HG03354 (cell line): ENCODE measurements around the gene CINP.
"Not testable (repeated sequence)": the region's sequence is repeated elsewhere in the genome, so short reads cannot be mapped to it uniquely, and the experiment has no call there.

Experiments
- ATAC-seq: cut with Tn5 transposase; IDR thresholded peaks from one replicate; pipeline ENCODE4 v1.9.1; 2021; ENCODE audit warnings: mild to moderate bottlenecking; ENCODE audit not compliant: unreplicated experiment, poor library complexity, severe bottlenecking

The CINP gene

DNA sequence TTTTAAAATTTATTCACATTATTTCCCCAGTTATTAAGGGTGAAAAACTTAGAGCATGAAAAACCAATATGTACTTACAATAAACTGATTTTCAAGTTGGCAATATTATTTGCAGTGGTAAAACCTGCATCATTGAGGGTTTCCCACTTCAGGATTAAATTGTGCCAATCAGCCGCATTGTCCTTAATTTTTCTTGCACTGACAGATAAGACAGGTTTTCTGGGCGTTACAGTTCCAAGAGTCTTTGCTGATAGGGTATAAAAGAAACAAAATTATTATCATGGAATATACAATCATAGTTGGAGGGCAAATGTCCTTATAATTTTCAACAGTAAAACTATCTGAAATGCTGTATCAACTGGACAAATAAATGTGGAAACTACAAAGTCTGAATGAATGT, 3.3 kb downstream of the CINP start:
- no peak for ATAC-seq

DNA sequence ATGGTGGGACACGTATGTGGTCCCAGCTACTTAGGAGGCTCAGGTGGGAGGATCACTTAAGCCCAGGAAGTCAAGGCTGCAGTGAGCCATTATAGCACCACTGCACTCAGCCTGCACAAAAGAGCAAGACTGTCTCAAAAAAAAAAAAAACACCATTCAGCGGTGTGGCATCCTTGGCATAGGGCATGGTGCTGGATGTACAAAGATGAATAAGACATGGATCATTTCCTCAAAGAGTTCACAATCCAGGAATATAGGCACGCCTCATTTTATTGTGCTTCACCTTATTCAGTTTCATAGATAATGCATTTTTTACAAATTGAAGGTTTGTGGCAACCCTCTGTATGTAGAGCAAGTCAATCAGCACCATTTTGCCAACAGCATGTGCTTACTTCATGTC, 6.4 kb downstream of the CINP start:
- ATAC-seq: no peak

DNA sequence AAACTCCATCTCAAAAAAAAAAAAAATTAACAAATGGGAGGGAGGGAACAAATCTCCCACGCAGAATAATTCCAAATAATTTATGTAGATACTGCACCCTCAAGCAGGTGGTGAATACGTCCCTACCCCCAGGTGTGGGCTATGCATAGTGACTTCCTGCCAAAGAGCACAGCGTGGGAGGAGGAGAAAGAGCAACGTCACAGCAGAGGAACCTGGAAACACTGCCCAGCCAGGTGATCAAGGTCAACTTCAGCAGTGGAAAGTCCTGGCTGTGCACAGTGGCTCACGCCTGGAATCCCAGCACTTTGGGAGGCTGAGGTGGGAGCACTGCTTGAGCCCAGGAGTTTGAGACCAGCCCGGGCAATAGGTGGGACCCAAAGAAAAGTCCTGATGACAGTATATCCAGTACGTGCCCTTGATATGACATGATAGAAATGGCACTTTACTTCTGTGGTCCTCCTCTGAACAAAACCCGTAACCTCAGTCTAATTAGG, 9.5 kb downstream of the CINP start:
- ATAC-seq: no peak

DNA sequence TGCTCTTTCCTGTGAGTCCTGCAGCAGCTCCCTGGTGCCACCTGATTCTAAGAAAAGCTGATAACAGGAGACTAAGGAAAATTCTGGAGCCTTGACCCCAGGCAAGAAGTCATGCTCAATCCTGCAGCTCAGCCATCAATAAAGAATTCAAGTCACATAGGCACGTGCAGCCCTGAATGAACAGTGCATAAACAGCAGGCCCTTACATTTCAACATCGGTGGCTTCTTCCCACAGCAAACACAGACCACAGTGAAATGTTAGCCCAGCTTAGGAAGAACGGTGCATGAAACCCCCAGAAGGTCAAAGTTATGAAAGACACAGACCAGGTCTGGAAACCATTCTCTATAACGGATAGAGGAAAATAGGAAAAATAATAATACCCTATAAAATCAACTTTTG, 10.5 kb downstream of the CINP start:
- no peak for ATAC-seq

DNA sequence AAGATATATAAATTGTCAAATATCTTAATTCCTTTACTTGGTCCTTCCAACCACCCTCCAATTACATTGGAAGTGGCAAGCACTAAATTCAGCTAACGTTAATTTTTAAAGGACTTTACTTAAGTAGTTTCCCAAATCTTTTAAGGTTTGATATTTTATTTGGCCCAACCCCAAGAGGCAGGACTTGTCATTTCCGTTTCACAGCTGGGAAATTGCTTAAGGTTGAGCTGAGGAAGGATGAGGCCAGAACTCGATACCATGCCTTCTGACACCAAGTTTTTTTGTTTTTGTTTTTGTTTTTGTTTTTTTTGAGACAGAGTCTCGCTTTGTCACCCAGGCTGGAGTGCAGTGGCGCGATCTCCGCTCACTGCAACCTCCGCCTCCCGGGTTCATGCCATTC, 11.1 kb downstream of the CINP start:
- not testable (repeated sequence) for ATAC-seq

DNA sequence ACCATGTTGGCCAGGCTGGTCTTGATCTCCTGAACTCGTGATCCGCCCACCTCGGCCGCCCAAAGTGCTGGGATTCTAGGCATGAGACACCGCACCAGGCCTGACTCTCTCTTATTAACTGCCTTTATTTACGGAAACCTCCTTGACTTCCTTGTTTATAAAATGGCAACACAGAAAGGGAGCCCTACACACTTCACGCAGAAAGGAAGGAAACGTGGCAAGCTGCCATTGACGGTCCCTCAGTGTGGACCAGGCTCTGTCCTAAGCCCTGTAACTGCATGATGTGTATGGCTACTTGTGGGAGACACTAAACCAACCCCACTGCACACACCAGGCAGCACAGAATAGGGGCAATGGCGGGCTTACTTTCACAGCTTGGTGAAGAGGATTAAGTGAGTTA, 11.7 kb downstream of the CINP start:
- ATAC-seq: no peak

DNA sequence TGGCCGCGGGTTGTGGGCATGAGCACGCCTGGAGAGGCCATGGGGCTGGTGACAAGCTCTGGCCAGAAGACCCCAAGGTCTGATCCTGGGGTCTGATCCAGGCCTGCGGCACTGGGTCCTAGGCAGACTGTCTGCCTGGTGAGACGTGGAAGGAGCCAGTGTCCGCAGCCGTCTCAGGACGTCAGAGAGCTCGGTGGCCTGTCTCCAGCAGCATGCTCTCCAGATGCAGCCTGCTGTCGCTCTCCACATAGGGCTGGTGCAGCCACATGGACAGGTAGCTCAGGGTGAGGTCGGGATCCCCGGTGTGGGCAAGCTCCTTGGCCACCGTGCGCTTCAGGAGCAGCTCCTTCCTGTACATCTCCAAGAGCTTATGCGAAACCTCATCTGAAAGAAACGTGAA, 14.3 kb downstream of the CINP start:
- no peak for ATAC-seq

DNA sequence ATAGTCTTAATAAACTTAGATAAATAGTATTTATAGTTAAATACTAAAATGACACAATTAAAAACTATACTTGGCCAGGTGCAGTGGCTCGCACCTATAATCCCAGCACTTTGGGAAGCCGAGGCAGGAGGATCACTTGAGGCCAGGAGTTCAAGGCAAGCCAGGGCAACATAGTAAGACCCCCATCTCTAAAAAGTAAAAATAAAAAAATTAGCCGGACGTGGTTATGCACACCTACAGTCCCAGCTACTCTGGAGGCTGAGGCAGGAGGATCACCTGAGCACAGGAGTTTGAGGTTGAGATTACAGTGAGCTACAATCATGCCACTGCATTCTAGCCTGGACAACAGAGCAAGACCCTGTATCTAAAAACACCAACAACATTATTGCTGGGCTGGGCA, 16.0 kb downstream of the CINP start:
- no peak for ATAC-seq

DNA sequence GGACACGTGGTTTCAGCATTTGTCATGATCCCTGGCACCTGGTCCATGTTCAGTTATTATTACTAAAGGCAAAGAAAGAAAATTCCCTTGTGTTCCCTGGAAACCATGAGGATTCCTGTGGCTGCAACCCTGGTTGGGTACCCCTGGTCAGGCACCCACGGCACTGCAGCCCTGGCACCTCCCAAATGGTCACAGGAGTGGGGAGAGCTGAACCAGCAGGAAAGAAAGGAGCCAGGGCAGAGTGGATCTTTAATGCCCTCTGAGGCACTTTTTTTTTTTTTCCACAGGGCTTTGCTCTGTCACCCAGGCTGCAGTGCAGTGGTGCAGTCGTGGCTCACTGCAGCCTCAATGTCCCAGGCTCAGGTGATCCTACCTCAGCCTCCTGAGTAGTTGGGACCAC, 17.5 kb downstream of the CINP start:
- ATAC-seq: no peak

DNA sequence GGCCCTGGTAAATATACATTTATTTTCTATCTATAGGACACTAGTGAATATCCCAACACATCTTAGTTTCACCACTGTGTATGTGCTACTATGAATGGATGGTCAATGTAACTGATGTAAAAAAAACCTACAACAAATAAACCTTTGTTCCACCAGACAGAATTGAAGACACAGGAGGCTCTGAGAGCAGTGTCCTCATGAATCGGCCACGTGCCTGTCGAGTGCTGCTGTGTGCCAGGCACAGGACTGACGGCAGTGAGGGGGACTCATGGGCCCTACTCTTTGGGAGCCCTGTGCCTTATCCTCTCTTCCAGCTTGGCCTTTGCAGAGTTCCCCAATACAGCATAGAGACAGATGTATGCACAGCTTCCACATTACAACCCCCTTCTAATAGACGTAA, 18.2 kb downstream of the CINP start:
- ATAC-seq: no peak

DNA sequence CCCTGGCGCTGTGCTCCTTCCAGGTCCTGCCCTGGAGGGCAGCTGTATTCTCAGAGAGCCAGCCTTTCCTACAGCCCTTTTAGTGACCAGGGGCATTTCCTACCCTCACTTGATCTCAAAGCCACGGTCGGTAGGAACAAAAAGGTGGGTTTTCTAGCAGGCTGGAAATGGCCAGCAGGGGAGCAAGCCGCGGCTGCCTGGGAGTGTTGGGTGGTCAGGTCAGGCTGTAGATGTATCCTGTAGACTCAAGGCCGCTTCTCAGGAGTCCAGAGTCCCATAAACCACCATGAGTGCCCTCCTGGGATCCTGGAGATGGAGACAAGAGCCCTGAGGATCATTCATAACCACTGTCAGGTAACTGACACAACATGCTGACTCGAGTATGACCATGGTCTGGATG, 18.6 kb downstream of the CINP start:
- ATAC-seq: no peak

DNA sequence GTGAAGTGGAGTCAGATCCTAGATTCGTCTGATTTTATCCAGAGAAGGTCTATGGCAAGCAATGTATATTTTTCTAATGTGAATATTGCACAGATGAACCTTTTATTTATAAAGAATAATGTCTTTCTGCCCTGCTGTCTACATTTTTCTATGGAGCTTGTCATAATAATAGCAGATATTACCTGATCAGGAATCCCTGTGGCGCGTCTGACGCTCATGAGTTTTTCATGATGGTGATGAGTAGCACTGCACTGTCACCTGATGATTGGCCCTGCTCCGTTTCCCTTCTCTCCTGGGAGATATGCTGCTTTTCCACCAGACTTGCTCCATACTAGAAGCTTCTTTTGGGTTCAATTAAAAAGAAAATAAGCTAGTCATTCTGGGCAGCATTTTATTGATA, 20.5 kb downstream of the CINP start:
- no peak for ATAC-seq

DNA sequence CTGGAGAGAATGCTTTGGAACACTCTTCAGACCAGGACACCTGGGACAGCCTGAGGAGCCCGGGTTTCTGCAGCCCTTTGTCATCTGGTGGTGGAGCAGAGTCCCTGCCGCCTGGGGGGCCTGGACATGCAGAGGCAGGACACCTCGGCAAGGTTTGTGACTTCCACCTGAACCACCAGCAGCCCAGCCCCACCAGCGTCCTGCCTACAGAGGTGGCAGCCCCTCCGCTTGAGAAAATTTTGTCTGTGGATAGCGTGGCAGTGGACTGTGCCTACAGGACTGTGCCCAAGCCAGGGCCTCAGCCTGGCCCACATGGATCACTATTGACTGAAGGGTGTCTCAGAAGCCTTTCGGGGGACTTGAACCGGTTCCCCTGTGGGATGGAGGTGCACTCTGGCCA, 21.1 kb downstream of the CINP start:
- ATAC-seq: no peak

DNA sequence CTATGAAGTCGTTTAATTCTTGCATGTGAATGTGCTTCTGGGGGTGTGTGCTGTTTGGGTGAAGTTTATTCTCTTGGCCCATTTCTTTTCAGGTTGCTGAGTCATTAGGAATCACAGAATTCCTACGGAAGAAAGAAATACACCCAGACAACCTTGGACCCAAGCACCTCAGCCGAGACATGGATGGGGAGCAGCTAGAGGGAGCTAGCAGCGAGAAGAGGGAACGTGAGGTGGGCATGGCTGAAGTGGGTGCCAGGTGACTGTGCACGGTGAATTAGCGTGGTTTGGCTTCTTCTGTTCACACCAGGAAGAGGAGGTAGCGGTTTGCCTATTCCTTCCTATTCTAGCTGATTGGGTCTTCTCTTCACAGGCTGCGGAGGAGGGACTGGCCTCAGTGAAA, 24.0 kb downstream of the CINP start:
- no peak for ATAC-seq

DNA sequence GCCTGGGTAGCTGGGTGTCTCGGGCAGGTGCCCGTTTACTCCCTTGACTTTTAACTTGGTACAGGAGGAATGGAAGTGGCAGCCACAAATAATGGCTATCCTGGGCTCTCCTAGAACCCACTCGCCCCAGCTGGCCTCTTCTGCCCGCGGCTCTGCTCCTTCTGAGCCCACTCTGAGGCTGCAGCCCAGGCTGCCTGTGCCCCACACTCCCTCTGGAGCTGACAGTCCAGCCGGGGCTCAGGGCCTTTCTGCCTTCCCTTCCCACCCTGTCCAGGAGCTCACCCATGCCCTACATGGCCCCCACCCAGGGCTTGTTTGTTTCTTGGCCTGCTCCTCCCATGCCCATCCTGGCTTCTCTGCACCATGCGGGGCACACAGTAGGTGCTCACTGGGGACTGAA, 27.5 kb downstream of the CINP start:
- ATAC-seq: no peak

DNA sequence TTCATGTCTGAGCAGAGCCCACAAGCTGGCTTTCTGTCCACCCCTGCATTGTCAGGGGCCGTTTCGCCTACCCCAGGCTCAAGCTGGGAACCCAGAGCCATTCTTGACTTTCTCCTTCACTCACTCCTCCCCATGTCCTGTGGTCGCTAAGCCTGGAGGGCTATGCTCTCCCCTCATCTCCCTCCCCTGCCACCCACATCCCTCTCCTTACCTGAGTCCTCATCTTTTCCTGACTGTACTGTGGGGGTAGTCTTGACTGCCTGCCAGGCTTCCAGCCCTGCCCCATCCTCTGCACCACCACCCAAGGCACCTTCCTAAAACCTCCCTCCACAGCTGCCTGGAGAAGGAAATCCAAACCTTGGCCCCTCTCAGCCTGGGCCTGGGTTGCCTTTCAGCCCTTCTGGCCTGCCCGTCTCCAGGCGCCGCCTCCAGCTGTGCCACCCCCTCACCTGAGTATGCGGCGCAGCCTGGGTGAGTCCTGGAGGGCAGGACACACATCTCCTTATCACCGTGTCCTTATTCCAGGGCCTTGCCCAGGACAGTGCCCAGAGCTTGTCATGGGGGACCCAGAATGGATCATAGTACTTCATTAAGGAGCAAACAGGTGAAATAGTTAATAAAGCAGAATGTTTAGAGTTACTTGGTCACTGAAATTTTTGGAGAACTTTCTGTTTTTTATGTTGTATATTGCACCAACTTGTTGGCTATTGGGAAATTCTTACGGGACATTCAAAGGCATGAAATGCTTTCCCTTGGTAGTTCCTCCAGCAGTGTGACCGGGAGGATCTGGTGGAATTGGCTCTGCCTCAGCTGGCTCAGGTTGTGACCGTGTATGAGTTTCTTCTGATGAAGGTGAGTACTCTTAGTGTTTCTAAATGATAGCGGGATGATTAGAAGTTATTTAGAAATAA, 28.6 kb downstream of the CINP start:
- no peak for ATAC-seq

DNA sequence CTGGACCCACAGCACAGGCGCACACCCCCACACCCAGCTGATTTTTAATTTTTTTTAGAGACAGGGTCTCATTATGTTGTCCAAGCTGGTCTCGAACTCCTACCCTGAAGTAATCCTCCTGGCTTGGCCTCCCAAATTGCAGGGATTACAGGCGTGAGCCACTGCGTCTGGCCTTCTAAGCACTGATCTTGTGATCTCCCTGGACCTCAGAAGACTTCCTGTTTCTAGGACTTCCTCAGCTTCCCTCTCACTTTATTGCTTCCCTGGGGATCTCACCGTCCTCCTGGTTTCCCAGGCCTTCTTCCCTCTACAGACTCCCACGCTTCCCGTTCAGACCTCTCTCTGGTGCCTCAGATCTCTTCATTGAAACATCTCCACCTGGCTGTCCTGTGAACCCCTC, 29.3 kb downstream of the CINP start:
- no peak for ATAC-seq

DNA sequence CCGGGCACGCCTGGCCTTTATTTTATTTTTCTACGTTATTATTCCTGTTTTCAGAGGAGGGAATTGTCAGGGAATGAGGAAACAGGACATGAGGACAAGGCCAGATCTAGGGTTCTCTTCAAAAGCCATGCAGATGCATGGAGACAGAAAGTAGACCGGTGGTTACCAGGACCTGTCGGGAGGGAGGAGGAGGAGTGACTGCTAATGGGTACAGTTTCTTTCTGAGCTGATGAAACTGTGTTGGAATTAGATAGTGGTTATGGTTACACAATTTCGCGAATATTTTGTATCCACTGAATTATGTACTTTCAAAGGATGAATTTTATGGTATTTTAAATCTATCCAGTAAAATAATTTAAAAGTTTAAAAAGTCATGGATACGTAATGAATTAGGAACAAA, 31.9 kb downstream of the CINP start:
- no peak for ATAC-seq

DNA sequence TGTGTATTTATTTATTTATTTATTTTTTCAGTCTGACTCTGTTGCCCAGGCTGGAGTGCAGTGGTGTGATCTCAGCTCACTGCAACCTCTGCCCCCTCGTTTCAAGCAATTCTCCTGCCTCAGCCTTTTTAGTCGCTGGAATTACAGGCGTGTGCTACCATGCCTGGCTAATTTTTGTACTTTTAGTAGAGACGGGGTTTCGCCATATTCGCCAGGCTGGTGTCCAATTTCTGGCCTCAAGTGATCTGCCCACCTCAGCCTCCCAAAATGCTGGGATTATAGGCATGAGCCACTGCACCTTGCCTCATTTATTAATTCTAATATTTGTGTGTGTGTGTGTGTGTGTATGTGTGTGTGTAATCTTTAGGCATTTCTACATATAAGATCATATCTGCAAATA, 33.3 kb downstream of the CINP start:
- ATAC-seq: not testable (repeated sequence)

DNA sequence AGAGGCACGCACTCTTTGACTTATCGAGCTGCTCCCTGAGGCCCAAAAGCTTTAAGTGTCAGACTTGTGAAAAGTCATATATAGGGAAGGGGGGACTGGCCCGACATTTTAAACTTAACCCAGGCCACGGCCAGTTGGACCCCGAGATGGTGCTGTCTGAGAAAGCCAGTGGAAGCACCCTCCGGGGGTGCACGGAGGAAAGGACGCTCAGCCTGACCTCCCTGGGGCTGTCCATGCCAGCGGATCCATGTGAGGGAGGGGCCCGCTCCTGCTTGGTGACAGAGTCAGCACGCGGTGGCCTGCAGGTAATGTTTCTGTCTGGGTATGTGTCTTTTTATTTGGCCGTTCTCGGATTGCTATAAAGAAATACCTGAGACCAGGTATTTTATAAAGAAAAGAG, 36.1 kb downstream of the CINP start:
- no peak for ATAC-seq

DNA sequence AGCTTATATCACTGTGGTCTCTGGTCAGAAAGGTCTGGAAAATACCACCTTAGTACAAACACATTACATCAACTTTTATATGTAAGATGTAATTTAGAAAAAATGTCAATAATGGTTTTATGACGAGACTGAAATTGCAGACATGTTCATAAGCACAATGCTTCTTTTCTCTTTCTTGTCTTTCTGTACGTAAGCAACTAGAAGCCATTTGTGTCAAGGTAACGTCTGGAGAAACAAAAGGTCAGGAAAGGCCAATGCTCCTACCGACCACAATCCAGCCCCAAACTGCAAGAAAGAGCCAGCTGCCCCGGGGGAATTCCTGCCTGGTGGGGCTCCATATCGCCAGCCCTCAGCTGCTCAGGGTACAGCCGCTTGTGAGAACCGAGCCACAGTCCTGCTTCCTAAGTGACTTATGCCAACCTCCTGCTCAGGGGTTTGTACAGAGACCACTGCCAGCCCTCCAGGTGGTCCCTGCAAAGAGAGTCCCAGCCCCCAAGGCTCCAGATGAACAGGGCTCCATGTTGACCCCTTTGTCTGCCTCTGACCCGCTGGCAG, 36.8 kb downstream of the CINP start:
- ATAC-seq: no peak
